H1 (cell line): ENCODE data around the gene COX17.

ENCODE experiments used
- NRF1 ChIP-seq: IDR thresholded peaks from 2 replicates; pipeline ENCODE4 v1.6.1; 2011; ENCODE audit warnings: mild to moderate bottlenecking, low read depth, low read length, improper control_type of control experiment
- TCF12 ChIP-seq: IDR thresholded peaks from 2 replicates; pipeline ENCODE4 v1.6.1; 2011; ENCODE audit warnings: low read depth, mild to moderate bottlenecking, low read length
- TF ChIP-seq, protein P1 (sequence below), 3 experiments: IDR thresholded peaks; 1 replicate in 2 of 3; 2 replicates in 1 of 3; pipeline versions ENCODE4 v1.5.1 to v1.6.1; 2011; ENCODE audit warnings: low read length in 3 of 3, mild to moderate bottlenecking in 3 of 3, inconsistent platforms in 2 of 3, low read depth in 1 of 3, moderate library complexity in 1 of 3; ENCODE audit not compliant: insufficient read depth in 1 of 3; ENCODE audit errors: control extremely low read depth in 1 of 3

DNA sequence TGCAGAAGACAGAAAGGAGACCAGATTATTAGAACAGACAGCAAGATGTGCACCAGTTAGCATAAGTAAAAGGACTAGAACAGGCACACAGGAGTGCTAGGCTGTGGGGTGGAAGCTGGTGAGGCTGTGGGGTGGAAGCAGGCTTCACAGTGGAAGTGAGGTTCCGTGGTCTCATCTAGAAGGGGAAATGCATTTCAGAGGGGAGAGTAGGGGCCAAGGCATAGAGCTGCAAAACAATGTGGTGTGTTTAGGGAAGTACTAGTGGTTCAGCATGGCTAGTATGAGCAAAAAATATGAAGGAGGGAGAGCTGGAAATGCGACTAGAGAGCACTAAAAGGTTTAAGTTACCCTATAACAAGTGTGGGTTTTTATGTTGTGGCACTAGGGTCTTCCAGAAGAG lies 23.3 kb downstream of the COX17 start:
- TF ChIP-seq, protein P1, sequence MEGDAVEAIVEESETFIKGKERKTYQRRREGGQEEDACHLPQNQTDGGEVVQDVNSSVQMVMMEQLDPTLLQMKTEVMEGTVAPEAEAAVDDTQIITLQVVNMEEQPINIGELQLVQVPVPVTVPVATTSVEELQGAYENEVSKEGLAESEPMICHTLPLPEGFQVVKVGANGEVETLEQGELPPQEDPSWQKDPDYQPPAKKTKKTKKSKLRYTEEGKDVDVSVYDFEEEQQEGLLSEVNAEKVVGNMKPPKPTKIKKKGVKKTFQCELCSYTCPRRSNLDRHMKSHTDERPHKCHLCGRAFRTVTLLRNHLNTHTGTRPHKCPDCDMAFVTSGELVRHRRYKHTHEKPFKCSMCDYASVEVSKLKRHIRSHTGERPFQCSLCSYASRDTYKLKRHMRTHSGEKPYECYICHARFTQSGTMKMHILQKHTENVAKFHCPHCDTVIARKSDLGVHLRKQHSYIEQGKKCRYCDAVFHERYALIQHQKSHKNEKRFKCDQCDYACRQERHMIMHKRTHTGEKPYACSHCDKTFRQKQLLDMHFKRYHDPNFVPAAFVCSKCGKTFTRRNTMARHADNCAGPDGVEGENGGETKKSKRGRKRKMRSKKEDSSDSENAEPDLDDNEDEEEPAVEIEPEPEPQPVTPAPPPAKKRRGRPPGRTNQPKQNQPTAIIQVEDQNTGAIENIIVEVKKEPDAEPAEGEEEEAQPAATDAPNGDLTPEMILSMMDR (IDR thresholded peaks at IDR 0.05; ENCODE audit: control extremely low read depth in 1 of 3, insufficient read depth in 1 of 3, low read depth in 1 of 3, low read length in 3 of 3) = no peak
- TF ChIP-seq TCF12 (no peak), NRF1 (no peak)
